A549 (cell line): ENCODE data around the gene ATP10D. TPM values are rescaled to one million over a fixed set of nuclear protein-coding genes. Genes with fewer than 3 reads are reported as not detected.

Source experiments
- ATAC-seq, 2 experiments: fragments of 200-7000 bp in 1 of 2; fragments of >200 bp in 1 of 2; cut with Nextera tagmentation in 1 of 2; cut with Tn5 transposase in 1 of 2; 3 replicates each; pipeline versions ENCODE4 v1.8.0 to v1.9.1; 2018 to 2020; ENCODE audit warnings: mild to moderate bottlenecking in 1 of 2, moderate library complexity in 1 of 2
- CTCF ChIA-PET: fragments of 300-600 bp; sonication (Branson Sonifier 250); formaldehyde crosslinking; extraction: SDS; loops from one replicate; lab custom pipeline; 2021; ENCODE audit warnings: antibody characterized with exemption, inconsistent platforms; lab: Yijun Ruan, JAX
- POLR2A ChIA-PET: fragments of 350-600 bp; formaldehyde crosslinking; extraction: SDS; loops from one replicate; lab custom pipeline; 2021; ENCODE audit warnings: antibody characterized with exemption, inconsistent platforms; lab: Yijun Ruan, JAX
- DNase-seq, 2 experiments: peaks; one replicate each; pipeline versions ENCODE4 v3.0.0 to v3.0.0-alpha.2; 2011 to 2016; ENCODE audit warnings: low read depth in 1 of 2, low spot score in 1 of 2
- FAIRE-seq: peaks from 2 replicates; lab custom pipeline; 2011; peaks lifted over from hg19 to GRCh38; lab: Jason Lieb, UNC
- H3K27ac ChIP-seq, 2 experiments: fragments of >200 bp; sonication (Bioruptor Twin); formaldehyde crosslinking; 3 replicates each; pipeline ENCODE4 v1.5.1; 2016 to 2017
- H3K4me1 ChIP-seq: fragments of >200 bp; sonication (Bioruptor Twin); formaldehyde crosslinking; 3 replicates; pipeline ENCODE4 v1.6.1; 2016
- H3K4me2 ChIP-seq: fragments of >200 bp; sonication (Bioruptor Twin); formaldehyde crosslinking; 3 replicates; pipeline ENCODE4 v1.6.1; 2016
- H3K4me3 ChIP-seq: fragments of >200 bp; sonication (Bioruptor Twin); formaldehyde crosslinking; 3 replicates; pipeline ENCODE4 v1.5.1; 2016
- H3K9me3 ChIP-seq: fragments of >200 bp; sonication (Bioruptor Twin); formaldehyde crosslinking; 3 replicates; pipeline ENCODE4 v1.6.1; 2016
- ATOH8 ChIP-seq: fragments of 250-450 bp; sonication (Bioruptor Pico); IDR thresholded peaks from 2 replicates; pipeline ENCODE4 v1.5.0; 2020; ENCODE audit warnings: low read depth, mild to moderate bottlenecking, moderate library complexity
- CBX2 ChIP-seq: fragments of 200-600 bp; sonication (generic); IDR thresholded peaks from 2 replicates; pipeline ENCODE4 v1.6.1; 2016; ENCODE audit warnings: low read depth, mild to moderate bottlenecking, borderline replicate concordance
- CBX8 ChIP-seq: fragments of 200-600 bp; sonication (generic); IDR thresholded peaks from 2 replicates; pipeline ENCODE4 v1.6.1; 2016
- CHD4 ChIP-seq: fragments of 200-600 bp; sonication (generic); IDR thresholded peaks from 2 replicates; pipeline ENCODE4 v1.6.1; 2016; ENCODE audit warnings: antibody characterized with exemption, mild to moderate bottlenecking, borderline replicate concordance
- EHF ChIP-seq: fragments of 250-450 bp; sonication (Bioruptor Pico); IDR thresholded peaks from 2 replicates; pipeline ENCODE4 v1.5.0; 2020; ENCODE audit warnings: mild to moderate bottlenecking
- HEYL ChIP-seq: fragments of 250-450 bp; sonication (Bioruptor Pico); IDR thresholded peaks from 2 replicates; pipeline ENCODE4 v1.8.0; 2021; ENCODE audit warnings: mild to moderate bottlenecking, moderate library complexity
- HOXB5 ChIP-seq: fragments of 250-450 bp; sonication (Bioruptor Pico); IDR thresholded peaks from 2 replicates; pipeline ENCODE4 v1.5.0; 2020; ENCODE audit warnings: mild to moderate bottlenecking, moderate library complexity
- KDM1A ChIP-seq: fragments of 200-600 bp; sonication (generic); IDR thresholded peaks from 2 replicates; pipeline ENCODE4 v1.6.1; 2016; ENCODE audit warnings: low read depth, mild to moderate bottlenecking
- KDM5A ChIP-seq: fragments of 200-600 bp; sonication (generic); IDR thresholded peaks from 2 replicates; pipeline ENCODE4 v1.6.1; 2016; ENCODE audit warnings: antibody characterized with exemption, mild to moderate bottlenecking
- MYC ChIP-seq: IDR thresholded peaks from 2 replicates; pipeline ENCODE4 v1.6.1; 2012; ENCODE audit warnings: mild to moderate bottlenecking, inconsistent platforms, low read length, improper control_type of control experiment, borderline replicate concordance
- NPAS2 ChIP-seq: fragments of 250-450 bp; sonication (Bioruptor Pico); IDR thresholded peaks from 2 replicates; pipeline ENCODE4 v1.8.0; 2022; ENCODE audit warnings: mild to moderate bottlenecking, moderate library complexity, borderline replicate concordance
- NR3C1 ChIP-seq: fragments of >200 bp; sonication (Bioruptor Twin); formaldehyde crosslinking; IDR thresholded peaks from 3 replicates; pipeline ENCODE4 v1.6.1; 2017
- REST ChIP-seq: fragments of 200-600 bp; sonication (generic); IDR thresholded peaks from 2 replicates; pipeline ENCODE4 v1.6.1; 2016; ENCODE audit warnings: antibody characterized with exemption, mild to moderate bottlenecking, moderate library complexity
- RFX5 ChIP-seq: fragments of 450-650 bp; IDR thresholded peaks from 2 replicates; pipeline ENCODE4 v1.7.1; 2014; ENCODE audit warnings: antibody characterized with exemption, mild to moderate bottlenecking, moderate library complexity
- RNF2 ChIP-seq: fragments of 200-600 bp; sonication (generic); IDR thresholded peaks from 2 replicates; pipeline ENCODE4 v1.6.1; 2016; ENCODE audit warnings: low read depth, mild to moderate bottlenecking, antibody characterized with exemption, moderate library complexity, borderline replicate concordance
- SMC3 ChIP-seq: fragments of >200 bp; sonication (Bioruptor Twin); formaldehyde crosslinking; IDR thresholded peaks from 3 replicates; pipeline ENCODE4 v1.6.1; 2018; ENCODE audit warnings: inconsistent platforms
- SREBF2 ChIP-seq: fragments of 450-650 bp; IDR thresholded peaks from 2 replicates; pipeline ENCODE4 v1.6.1; 2014; ENCODE audit warnings: mild to moderate bottlenecking, moderate library complexity
- TFCP2L1 ChIP-seq: fragments of 250-450 bp; sonication (Bioruptor Pico); IDR thresholded peaks from 2 replicates; pipeline ENCODE4 v1.5.0; 2021; ENCODE audit warnings: mild to moderate bottlenecking
- TP53 ChIP-seq: fragments of 250-450 bp; sonication (Bioruptor Pico); IDR thresholded peaks from 2 replicates; pipeline ENCODE4 v1.5.0; 2021; ENCODE audit warnings: mild to moderate bottlenecking, moderate library complexity
- ZC3H11A ChIP-seq: fragments of 450-650 bp; IDR thresholded peaks from 2 replicates; pipeline ENCODE4 v1.6.1; 2014; ENCODE audit warnings: antibody characterized with exemption, mild to moderate bottlenecking
- WGBS: methylation state at CpG from one replicate; pipeline ENCODE4 v1.1.6; 2017; ENCODE audit errors: missing lambda C conversion rate; 5-methylcytosine and 5-hydroxymethylcytosine counted together
- polyA plus RNA-seq, 4 experiments: library from polyadenylated mRNA; depleted of rRNA in 3 of 4; stranded (reverse); fragments of >200 nt; fragmentation: RNase III in 1 of 4; extraction: RNeasy Plus Mini Kit Qiagen cat#74134 plus additional on column Dnase treatment in 1 of 4; gene quantifications; 2 replicates in 3 of 4; 3 replicates in 1 of 4; pipeline ENCODE4 v1.2.3, GENCODE V29; 2011 to 2017
- TF ChIP-seq, protein P1 (sequence below): IDR thresholded peaks from 2 replicates; pipeline ENCODE4 v1.6.1; 2012; ENCODE audit warnings: low read depth, borderline replicate concordance

ATP10D gene
- polyA plus RNA-seq, 2 of the 4 experiments (the other 2 are of a cell fraction): 2.7 to 6.8 TPM

DNA sequence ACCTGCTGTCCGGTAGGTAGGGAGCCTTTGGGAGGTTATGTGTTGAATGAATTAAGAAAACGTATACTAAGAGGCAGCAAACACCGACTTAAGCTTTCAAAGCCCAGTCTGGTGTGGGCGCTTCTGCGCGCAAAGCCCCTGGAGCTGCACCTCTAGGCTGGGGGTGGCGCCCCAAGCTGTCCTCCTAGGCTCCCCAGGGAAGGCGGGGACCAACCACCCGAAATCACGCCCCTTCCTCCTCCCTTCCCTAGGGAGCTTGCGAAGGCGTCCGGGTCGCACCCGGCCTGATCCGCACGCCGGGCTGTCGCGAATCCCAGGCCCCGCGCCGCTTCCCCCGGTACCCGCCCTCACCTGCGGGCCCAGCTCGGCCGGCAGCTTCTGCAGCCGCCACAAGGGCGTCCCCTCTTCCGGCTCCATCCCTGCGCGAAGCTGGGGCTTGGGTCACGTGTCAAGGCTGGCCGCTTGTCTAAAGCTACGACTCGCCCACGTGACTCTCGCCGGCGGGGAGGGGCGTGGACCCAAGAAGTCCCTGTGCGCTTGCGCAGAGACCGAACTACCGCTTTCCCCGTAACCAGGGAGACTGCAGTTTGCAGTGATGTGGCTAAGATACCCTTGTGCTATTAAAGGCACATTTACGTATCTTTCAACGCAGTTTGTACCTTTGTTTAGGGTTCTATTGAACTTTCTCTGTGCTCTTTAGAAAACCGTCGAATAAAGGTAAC, 21.7 kb upstream of the ATP10D start, which contains the start of gene COMMD8 (continued):
- TF ChIP-seq REST (no peak), TFCP2L1 (CRISPR knock-in tag) (no peak), EHF (CRISPR knock-in tag) (no peak), CHD4 (no peak), HOXB5 (CRISPR knock-in tag) (no peak), NR3C1 (no peak)

DNA sequence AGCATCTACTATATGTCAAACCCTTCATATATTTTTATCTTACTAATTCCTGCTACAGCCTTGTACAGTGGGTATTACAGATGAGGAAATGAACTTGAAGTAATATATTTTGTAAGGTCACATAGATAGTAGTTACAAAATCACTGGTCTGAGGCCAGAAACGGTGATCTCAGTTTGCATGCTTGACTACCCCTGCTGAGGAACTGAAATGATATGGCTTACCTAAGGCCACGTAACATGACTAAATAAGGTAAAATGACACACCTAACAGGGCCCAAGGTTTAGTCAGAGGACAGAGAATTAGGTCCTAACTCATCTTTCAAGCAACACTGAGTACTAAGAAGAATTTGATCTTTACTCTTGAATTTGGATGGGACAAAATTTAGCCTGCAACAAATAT, 20.1 kb upstream of the ATP10D start:
- 47% methylated on average over 2 of the region's 2 CpGs for WGBS
- FAIRE-seq (no peak), ATAC-seq (no peak), DNase-seq (no peak)
- no peaks in the 10 kb centered on the region for H3K9me3 ChIP-seq
- TF ChIP-seq NPAS2 (no peak), KDM5A (no peak), HEYL (CRISPR knock-in tag) (no peak), HOXB5 (CRISPR knock-in tag) (no peak), SMC3 (no peak), TP53 (CRISPR knock-in tag) (no peak), ATOH8 (CRISPR knock-in tag) (no peak), CBX2 (no peak), RFX5 (no peak), ZC3H11A (no peak), SREBF2 (no peak), CBX8 (no peak)
- ChIA-PET CTCF (no interaction called here), POLR2A (no interaction called here)
- H3K4me1 ChIP-seq: no peaks in the 10 kb centered on the region
- H3K4me3 ChIP-seq: no peak overlapping the region
- H3K4me2 ChIP-seq: no peak overlapping the region
- H3K27ac ChIP-seq: no peak overlapping the region

DNA sequence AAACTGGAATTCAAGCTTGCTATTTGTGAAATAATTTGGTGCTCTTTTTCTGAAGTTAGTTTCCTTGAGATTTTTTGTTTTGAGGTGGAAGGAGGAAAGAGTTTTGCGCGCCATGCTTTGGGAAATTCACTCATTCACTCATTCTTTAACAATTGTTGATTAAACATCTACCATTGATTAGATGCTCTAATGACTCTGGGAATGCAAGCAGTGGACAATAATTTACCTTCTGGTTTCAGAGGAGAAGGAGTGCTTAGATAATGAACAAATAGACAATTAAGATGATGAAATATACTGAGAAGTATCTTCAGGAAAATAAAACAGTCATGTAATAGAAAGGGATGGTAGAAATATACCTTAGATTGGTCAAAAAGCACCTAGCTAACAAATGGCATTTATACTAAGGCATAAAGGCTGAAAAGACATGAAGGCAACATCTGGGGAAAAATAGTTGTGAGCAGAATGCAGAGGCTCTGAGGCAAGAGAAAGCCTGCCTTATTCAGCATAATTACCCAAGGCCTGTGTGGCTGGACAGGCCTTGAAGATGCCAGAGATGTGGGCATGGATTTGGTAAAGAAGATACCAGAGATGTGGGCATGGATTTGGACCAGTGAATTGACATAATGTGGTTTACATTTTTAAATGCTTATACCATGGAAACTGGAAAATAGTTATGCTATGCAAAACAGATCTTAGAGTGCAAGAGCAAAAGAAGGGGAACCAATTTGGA, 18.9 kb upstream of the ATP10D start:
- H3K4me3 ChIP-seq: no peak overlapping the region
- no peaks in the 10 kb centered on the region for H3K9me3 ChIP-seq
- ATAC-seq (no peak), DNase-seq (no peak), FAIRE-seq (no peak)
- 43% methylated on average over 2 of the region's 2 CpGs for WGBS
- H3K4me2 ChIP-seq: no peak overlapping the region
- H3K27ac ChIP-seq: no peak overlapping the region
- TF ChIP-seq ATOH8 (CRISPR knock-in tag) (no peak), KDM5A (no peak), MYC (no peak), RNF2 (no peak), KDM1A (no peak)
- TF ChIP-seq, protein P1, sequence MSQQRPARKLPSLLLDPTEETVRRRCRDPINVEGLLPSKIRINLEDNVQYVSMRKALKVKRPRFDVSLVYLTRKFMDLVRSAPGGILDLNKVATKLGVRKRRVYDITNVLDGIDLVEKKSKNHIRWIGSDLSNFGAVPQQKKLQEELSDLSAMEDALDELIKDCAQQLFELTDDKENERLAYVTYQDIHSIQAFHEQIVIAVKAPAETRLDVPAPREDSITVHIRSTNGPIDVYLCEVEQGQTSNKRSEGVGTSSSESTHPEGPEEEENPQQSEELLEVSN: no peak
- CTCF ChIA-PET: no interaction called here
- H3K4me1 ChIP-seq: no peaks in the 10 kb centered on the region
- POLR2A ChIA-PET: no interaction called here
